Non-pigmented ciliary epithelial cell (primary cell): ENCODE measurements around the gene KCNK7.
"Not testable (repeated sequence)": the region's sequence is repeated elsewhere in the genome, so short reads cannot be mapped to it uniquely, and the experiment has no call there.

Experiments
- DNase-seq: peaks from one replicate; pipeline ENCODE4 v3.0.0-alpha.2; 2010; ENCODE audit warnings: low read depth

The KCNK7 gene

GRCh38 chr11:65595543-65596281 is at the start of gene KCNK7:
TSS of gene KCNK7 (minus strand) at chr11:65595800. CDS start at chr11:65595772, 28 bp downstream.
- DNase-seq: no peak

GRCh38 chr11:65644837-65645236 is 49.2 kb upstream of the KCNK7 start:
- DNase-seq: no peak

GRCh38 chr11:65643971-65644370 is 48.4 kb upstream of the KCNK7 start:
- DNase-seq: no peak

- no peak for DNase-seq
These were observed 46.5 kb upstream of the KCNK7 start for GRCh38 chr11:65642014-65642671.

GRCh38 chr11:65641297-65642013 is 45.9 kb upstream of the KCNK7 start:
- no peak for DNase-seq

GRCh38 chr11:65640483-65641296 is 45.1 kb upstream of the KCNK7 start:
- DNase-seq: no peak

- no peak for DNase-seq
These were observed 44.3 kb upstream of the KCNK7 start for GRCh38 chr11:65639623-65640482.

- DNase-seq: not testable (repeated sequence)
These were observed 43.6 kb upstream of the KCNK7 start for GRCh38 chr11:65639228-65639597.

- no peak for DNase-seq
These were observed 42.3 kb upstream of the KCNK7 start, which contains the start of gene SIPA1 for GRCh38 chr11:65637794-65638419. TSS of gene SIPA1 (plus strand) at chr11:65638101. CDS start at chr11:65640922, 2,821 bp downstream.

GRCh38 chr11:65637032-65637557 is 41.5 kb upstream of the KCNK7 start:
- DNase-seq: no peak

GRCh38 chr11:65636108-65637031 is 40.8 kb upstream of the KCNK7 start:
- DNase-seq: no peak

- no peak for DNase-seq
These were observed 39.5 kb upstream of the KCNK7 start for GRCh38 chr11:65634905-65635731.

- no peak for DNase-seq
These were observed 38.8 kb upstream of the KCNK7 start for GRCh38 chr11:65634440-65634839.

- no peak for DNase-seq
These were observed 38.5 kb upstream of the KCNK7 start for GRCh38 chr11:65634109-65634436.

GRCh38 chr11:65633390-65634108 is 37.9 kb upstream of the KCNK7 start:
- DNase-seq: no peak

- no peak for DNase-seq
These were observed 34.6 kb upstream of the KCNK7 start for GRCh38 chr11:65630215-65630614.

- DNase-seq: no peak
These were observed 34.0 kb upstream of the KCNK7 start for GRCh38 chr11:65629579-65629978.

GRCh38 chr11:65627202-65627601 is 31.6 kb upstream of the KCNK7 start:
- no peak for DNase-seq
